SKM-1 treated with dmso at 0.1 percent for 144 hours (cell line): ENCODE measurements around the gene ERICH2.

Source experiments
- DNase-seq: peaks from one replicate; lab custom pipeline; 2025; ENCODE audit not compliant: unreplicated experiment; lab: John Stamatoyannopoulos, UW

Gene ERICH2

GRCh38 chr2:170836027-170836426, 65.8 kb downstream of the ERICH2 start:
- no peak for DNase-seq

GRCh38 chr2:170840717-170841210, 70.6 kb downstream of the ERICH2 start:
- no peak for DNase-seq

- DNase-seq: no peak
These were observed 72.6 kb downstream of the ERICH2 start for GRCh38 chr2:170842785-170843184.

GRCh38 chr2:170843656-170844055, 73.5 kb downstream of the ERICH2 start:
- no peak for DNase-seq

GRCh38 chr2:170845343-170845742, 75.2 kb downstream of the ERICH2 start:
- DNase-seq: no peak

- DNase-seq: no peak
These were observed 76.1 kb downstream of the ERICH2 start for GRCh38 chr2:170846314-170846713.

- no peak for DNase-seq
These were observed 77.5 kb downstream of the ERICH2 start for GRCh38 chr2:170847716-170848115.
